NCI-H1694 treated with DMSO at 0.1 percent for 48 hours (cell line): ENCODE results near the gene HLA-DMB.

Experiments used
- DNase-seq: peaks from one replicate; lab custom pipeline; 2025; lab: John Stamatoyannopoulos, UW

The HLA-DMB gene

DNA sequence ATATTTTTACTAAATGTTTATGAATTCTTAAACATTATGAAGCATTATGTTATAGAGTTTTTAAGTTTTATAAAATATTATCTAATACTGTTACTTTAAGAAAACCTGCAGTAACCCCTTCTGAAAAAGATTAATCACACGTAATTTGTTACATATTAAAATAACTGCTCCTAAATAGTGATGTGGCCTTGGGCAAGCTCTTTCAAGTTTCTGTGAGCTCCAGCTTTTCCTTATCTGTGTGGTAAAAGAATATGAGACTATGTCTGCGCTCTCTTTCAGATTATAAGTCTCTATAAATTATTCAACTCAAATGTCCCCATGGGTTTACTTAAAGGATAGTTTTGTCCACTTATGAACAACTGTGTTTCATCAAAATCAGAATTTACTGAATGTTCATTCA is 31.9 kb downstream of the HLA-DMB start:
- DNase-seq = no peak

DNA sequence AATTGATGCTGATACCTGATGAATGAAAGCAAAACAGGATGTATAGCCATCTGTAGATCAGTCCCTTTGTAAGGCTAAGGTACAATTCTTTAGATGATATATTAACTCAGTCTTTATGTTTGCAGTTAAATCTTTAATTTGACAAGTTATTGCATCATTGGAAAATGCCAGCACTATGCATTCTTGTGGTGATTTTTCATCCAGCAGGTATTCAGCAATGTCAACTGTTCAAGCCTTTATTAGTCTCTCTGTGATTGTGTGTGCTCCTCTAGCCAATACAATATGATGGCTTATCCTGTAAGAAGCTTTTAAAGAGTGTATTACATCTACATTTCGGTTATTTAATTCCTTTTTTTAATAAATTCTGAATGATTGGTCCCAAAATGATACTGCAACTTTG is 34.3 kb downstream of the HLA-DMB start:
- DNase-seq = no peak

- no peak for DNase-seq
Measured at GRCh38 chr6:32905078-32905477, 35.8 kb downstream of the HLA-DMB start.

DNA sequence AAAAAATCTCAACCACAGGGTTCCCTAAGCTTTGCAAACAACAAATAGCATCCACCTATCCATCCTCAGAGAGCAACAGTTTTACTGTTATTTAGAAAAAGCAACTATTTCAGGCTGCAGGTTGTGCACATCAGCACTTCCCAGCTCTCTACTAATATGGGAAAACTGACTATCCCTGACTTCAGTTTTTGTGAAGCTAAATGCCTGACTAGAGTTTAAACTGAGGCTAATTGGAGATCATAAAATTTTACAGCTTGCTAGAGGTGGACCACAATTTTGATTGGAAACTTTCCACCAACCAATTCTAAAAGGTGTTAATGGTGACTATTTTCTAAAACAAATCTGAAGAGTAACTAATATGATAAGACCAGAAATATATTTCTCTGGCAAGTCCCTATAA is 36.9 kb downstream of the HLA-DMB start:
- no peak for DNase-seq

GRCh38 chr6:32895006-32895345 is 45.9 kb downstream of the HLA-DMB start:
- no peak for DNase-seq

- peak; percentile 79 for DNase-seq
Measured at GRCh38 chr6:32894085-32895005, 46.5 kb downstream of the HLA-DMB start.

- DNase-seq = no peak
Measured at GRCh38 chr6:32890831-32891230, 50.0 kb downstream of the HLA-DMB start.

- no peak for DNase-seq
Measured at GRCh38 chr6:32889533-32889932, 51.3 kb downstream of the HLA-DMB start.

- DNase-seq = no peak
Measured at GRCh38 chr6:32888576-32888975, 52.3 kb downstream of the HLA-DMB start.

- no peak for DNase-seq
Measured at GRCh38 chr6:32887616-32888015, 53.2 kb downstream of the HLA-DMB start.

DNA sequence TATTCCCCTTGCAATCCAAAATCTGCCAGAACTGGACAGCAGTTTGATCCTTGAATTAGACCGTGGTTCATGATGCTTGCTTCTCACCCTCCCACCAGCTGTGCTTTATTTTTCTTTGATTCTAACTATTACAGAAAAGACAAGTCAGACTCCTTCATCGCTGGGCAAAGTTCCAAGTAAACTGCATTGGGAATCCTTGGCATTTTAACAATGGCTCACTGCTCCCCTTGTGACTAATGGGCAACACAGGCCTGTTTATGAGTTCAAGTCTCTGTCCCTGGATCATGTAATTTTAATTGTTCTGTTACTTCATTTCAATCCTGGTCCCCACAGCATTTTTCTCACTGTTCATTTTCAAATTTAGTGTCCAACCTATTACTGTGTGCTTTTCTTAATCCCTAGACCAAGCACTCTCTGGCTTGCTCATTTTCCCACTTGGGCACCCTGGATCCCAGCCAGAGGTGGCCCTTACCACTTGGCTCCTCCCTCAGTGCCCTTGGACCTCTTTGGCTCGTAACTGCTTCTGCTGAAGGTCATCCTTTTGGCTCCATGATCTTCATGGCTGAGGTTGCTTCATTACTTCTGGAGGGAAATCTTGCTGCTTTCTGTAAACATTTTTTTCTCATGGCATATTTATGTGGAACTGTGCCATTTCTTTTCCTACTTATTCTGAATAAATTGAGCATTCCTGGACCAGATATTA is 54.0 kb downstream of the HLA-DMB start:
- DNase-seq = no peak

DNA sequence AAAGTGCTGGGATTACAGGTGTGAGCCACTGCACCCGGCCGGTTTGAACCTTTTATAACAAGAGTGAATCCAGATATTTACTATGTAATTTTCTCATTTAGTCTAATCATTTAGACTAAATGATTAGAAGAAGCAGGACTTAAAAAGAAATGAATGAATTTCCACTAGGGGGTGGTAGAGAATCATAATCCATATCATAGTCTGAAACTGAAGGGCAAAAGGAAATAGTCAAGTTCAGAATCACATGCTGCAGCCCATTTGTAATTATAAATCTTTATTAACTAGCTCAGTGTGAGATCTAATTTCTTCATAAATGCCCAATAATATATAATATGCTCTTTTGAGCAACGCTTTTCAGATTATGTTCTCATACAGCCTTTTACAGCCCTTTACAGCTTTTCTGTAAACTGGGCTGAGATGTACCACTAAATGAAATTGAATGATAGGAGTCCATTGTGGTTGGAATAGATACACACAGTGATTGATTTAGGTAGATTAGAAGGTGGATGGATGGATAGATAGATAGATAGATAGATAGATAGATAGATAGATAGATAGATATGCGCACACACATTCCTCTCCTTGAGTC is 55.0 kb downstream of the HLA-DMB start:
- peak; percentile 68 for DNase-seq
